ENCODE measurements around the gene GLTP. TPM values are rescaled to one million over a fixed set of nuclear protein-coding genes. Genes with fewer than 3 reads are reported as not detected.
"Not testable (repeated sequence)": the region's sequence is repeated elsewhere in the genome, so short reads cannot be mapped to it uniquely, and the experiment has no call there.

GLTP gene
- polyA plus RNA-seq, 2 of the 4 experiments (the other 2 are of a cell fraction), result 16.9 to 18.8 TPM

DNA sequence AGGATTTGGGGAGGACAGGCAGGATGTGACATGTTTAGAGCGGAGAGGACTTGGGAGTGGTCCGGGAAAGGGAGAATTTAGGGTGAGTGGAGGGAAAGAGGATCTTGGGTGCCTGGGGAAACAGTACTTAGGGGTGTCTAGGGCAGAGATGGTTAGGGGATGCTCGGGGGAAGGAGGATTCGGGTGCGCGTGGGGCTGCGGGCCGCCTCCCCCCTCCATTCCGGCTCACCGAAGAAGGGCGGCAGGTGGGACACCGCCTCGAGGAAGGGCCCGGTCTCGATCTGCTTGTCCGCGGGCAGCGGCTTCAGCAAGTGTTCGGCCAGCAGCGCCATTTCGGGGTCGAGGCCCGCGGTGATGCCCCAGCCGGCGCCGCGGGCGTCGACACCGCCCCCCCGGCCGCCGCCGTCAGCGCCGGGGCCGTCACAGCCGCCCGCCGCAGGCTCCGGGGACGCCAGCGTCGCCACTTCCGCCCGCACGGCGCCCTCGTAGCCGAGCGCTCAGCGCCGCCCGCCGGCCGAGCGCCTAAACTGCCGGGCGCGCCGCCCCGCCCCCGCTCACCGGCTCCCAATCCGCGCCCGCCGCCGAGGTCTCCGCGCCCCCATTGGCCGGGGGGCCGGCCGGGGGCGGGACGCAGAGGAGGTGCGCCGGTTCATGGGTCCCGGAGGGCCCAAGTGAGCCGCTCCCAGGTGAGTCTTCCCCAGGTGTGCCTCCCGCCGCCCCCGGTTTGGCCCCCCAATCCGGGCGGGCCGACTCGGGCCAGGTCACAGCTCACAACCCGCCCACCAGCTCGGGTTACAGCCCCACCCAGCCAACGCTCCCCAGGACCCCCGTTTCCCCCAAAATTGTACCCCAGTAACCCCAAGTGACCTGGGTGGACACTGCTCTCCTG lies at the start of gene GLTP (continued):
- no peak for TF ChIP-seq ZFP36 (IDR thresholded peaks at IDR 0.05; ENCODE audit: borderline replicate concordance, partially characterized antibody)
- TF ChIP-seq, protein P1, sequence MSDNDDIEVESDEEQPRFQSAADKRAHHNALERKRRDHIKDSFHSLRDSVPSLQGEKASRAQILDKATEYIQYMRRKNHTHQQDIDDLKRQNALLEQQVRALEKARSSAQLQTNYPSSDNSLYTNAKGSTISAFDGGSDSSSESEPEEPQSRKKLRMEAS (IDR thresholded peaks at IDR 0.05), result peak; percentile 15; the same call in 1 of the 2 replicates
- no peak for TF ChIP-seq TP53 (CRISPR knock-in tag; IDR thresholded peaks at IDR 0.05)
- TF ChIP-seq, protein P2, sequence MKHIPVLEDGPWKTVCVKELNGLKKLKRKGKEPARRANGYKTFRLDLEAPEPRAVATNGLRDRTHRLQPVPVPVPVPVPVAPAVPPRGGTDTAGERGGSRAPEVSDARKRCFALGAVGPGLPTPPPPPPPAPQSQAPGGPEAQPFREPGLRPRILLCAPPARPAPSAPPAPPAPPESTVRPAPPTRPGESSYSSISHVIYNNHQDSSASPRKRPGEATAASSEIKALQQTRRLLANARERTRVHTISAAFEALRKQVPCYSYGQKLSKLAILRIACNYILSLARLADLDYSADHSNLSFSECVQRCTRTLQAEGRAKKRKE (CRISPR knock-in tag; IDR thresholded peaks at IDR 0.05; ENCODE audit: low read depth), result no peak
- no peak for TF ChIP-seq HOXB5 (CRISPR knock-in tag; IDR thresholded peaks at IDR 0.05)
- TF ChIP-seq KDM1A (IDR thresholded peaks at IDR 0.05; ENCODE audit: low read depth), result no peak
- no peak for TF ChIP-seq MYC (IDR thresholded peaks at IDR 0.05; ENCODE audit: borderline replicate concordance, low read length)
- TF ChIP-seq JUN (IDR thresholded peaks at IDR 0.05), result peak; percentile 31 to 63; a peak in 3 of 5 replicates
- TF ChIP-seq CEBPB (IDR thresholded peaks at IDR 0.05), result no peak
- TF ChIP-seq, protein P3, sequence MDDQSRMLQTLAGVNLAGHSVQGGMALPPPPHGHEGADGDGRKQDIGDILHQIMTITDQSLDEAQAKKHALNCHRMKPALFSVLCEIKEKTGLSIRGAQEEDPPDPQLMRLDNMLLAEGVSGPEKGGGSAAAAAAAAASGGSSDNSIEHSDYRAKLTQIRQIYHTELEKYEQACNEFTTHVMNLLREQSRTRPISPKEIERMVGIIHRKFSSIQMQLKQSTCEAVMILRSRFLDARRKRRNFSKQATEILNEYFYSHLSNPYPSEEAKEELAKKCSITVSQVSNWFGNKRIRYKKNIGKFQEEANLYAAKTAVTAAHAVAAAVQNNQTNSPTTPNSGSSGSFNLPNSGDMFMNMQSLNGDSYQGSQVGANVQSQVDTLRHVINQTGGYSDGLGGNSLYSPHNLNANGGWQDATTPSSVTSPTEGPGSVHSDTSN (IDR thresholded peaks at IDR 0.05), result no peak
- no peak for TF ChIP-seq MAZ (IDR thresholded peaks at IDR 0.05; ENCODE audit: borderline replicate concordance, low read depth, low read length)
- TF ChIP-seq, protein P4, sequence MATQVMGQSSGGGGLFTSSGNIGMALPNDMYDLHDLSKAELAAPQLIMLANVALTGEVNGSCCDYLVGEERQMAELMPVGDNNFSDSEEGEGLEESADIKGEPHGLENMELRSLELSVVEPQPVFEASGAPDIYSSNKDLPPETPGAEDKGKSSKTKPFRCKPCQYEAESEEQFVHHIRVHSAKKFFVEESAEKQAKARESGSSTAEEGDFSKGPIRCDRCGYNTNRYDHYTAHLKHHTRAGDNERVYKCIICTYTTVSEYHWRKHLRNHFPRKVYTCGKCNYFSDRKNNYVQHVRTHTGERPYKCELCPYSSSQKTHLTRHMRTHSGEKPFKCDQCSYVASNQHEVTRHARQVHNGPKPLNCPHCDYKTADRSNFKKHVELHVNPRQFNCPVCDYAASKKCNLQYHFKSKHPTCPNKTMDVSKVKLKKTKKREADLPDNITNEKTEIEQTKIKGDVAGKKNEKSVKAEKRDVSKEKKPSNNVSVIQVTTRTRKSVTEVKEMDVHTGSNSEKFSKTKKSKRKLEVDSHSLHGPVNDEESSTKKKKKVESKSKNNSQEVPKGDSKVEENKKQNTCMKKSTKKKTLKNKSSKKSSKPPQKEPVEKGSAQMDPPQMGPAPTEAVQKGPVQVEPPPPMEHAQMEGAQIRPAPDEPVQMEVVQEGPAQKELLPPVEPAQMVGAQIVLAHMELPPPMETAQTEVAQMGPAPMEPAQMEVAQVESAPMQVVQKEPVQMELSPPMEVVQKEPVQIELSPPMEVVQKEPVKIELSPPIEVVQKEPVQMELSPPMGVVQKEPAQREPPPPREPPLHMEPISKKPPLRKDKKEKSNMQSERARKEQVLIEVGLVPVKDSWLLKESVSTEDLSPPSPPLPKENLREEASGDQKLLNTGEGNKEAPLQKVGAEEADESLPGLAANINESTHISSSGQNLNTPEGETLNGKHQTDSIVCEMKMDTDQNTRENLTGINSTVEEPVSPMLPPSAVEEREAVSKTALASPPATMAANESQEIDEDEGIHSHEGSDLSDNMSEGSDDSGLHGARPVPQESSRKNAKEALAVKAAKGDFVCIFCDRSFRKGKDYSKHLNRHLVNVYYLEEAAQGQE (IDR thresholded peaks at IDR 0.05), result no peak
- TF ChIP-seq MAFK (IDR thresholded peaks at IDR 0.05; ENCODE audit: partially characterized antibody), result no peak
- no peak for TF ChIP-seq RARB (CRISPR knock-in tag; IDR thresholded peaks at IDR 0.05)
- no peak for TF ChIP-seq FOSL2 (IDR thresholded peaks at IDR 0.05)
- no peak for TF ChIP-seq FOSL2 (CRISPR knock-in tag; IDR thresholded peaks at IDR 0.05)
- TF ChIP-seq HOXA7 (CRISPR knock-in tag; IDR thresholded peaks at IDR 0.05), result no peak
- TF ChIP-seq CBX8 (IDR thresholded peaks at IDR 0.05), result no peak
- no peak for TF ChIP-seq RNF2 (IDR thresholded peaks at IDR 0.05; ENCODE audit: borderline replicate concordance, low read depth)
- no peak for TF ChIP-seq RFX5 (IDR thresholded peaks at IDR 0.05)
- TF ChIP-seq, protein P5, sequence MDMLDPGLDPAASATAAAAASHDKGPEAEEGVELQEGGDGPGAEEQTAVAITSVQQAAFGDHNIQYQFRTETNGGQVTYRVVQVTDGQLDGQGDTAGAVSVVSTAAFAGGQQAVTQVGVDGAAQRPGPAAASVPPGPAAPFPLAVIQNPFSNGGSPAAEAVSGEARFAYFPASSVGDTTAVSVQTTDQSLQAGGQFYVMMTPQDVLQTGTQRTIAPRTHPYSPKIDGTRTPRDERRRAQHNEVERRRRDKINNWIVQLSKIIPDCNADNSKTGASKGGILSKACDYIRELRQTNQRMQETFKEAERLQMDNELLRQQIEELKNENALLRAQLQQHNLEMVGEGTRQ (IDR thresholded peaks at IDR 0.05), result no peak
- peak; percentile 53 to 91; a peak in 4 of 5 replicates for TF ChIP-seq RAD21 (conservative IDR thresholded peaks at IDR 0.05 in 1 of 2, IDR thresholded peaks at IDR 0.05 in 1 of 2)
- TF ChIP-seq NR3C1 (IDR thresholded peaks at IDR 0.05), result no peak
- TF ChIP-seq SREBF2 (IDR thresholded peaks at IDR 0.05), result no peak

DNA sequence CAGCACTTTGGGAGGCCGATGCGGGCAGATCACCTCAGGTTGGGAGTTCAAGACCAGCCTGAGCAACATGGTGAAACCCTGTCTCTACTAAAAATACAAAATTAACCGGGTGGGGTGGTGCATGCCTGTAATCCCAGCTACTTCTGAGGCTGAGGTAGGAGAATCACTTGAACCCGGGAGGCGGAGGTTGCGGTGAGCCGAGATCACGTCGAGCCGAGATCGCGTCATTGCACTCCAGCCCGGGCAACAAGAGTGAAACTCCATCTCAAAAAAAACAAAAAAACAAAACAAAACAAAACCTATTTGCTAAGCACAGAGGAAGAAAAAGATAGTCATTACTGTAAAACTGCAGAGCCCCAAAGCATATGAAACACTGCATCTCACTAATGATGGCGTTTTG lies 49.0 kb upstream of the GLTP start:
- POLR2A ChIA-PET, result interaction anchor here (0.6 kb wide), 1 partner anchor 8 kb away, joined by 3 read pairs; no protein-coding TSS in a partner anchor
- not testable (repeated sequence) for H3K4me1 ChIP-seq; H3K9me3 ChIP-seq; H3K4me3 ChIP-seq; H3K4me2 ChIP-seq; DNase-seq (ENCODE audit: low read depth in 1 of 2, low spot score in 1 of 2); H3K27ac ChIP-seq; FAIRE-seq; ATAC-seq
- WGBS (ENCODE audit: missing lambda C conversion rate), result 94% methylated on average over 14 of the region's 14 CpGs
- CTCF ChIA-PET, result interaction anchor here (1.5 to 9.3 kb wide), 8 partner anchors 9 to 125 kb away, joined by 3 to 82 read pairs (median 8); partner anchors contain the start of gene TCHP
